Nephron (organoid): Measurements from ENCODE around the gene PPM1H.
A peak's percentile ranks its signal among the peaks of the same experiment; 100 is the strongest.

Experiments
- H3K27ac Mint-ChIP-seq, 3 experiments: 2 replicates each; pipeline ENCODE4 v1.8.0; 2020; ENCODE audit warnings: mixed read lengths in 3 of 3, mild to moderate bottlenecking in 2 of 3, moderate library complexity in 1 of 3
- H3K27me3 Mint-ChIP-seq: 2 replicates; pipeline ENCODE4 v1.8.0; 2021; ENCODE audit warnings: low read depth, mild to moderate bottlenecking, moderate library complexity, mixed read lengths
- H3K36me3 Mint-ChIP-seq: 2 replicates; pipeline ENCODE4 v1.8.0; 2020; ENCODE audit warnings: low read depth, mixed read lengths
- H3K4me1 Mint-ChIP-seq: 2 replicates; pipeline ENCODE4 v1.8.0; 2020; ENCODE audit warnings: mixed read lengths
- H3K4me3 Mint-ChIP-seq, 3 experiments: 2 replicates each; pipeline ENCODE4 v1.8.0; 2020; ENCODE audit warnings: mild to moderate bottlenecking in 3 of 3, mixed read lengths in 3 of 3, moderate library complexity in 2 of 3
- H3K9me3 Mint-ChIP-seq: 2 replicates; pipeline ENCODE4 v1.8.0; 2020; ENCODE audit warnings: mixed read lengths
- CTCF ChIP-seq, 3 experiments: fragments of 200-600 bp; sonication (generic); IDR thresholded peaks; one replicate each; pipeline ENCODE4 v1.5.0; 2021; ENCODE audit warnings: antibody characterized with exemption in 3 of 3; ENCODE audit not compliant: unreplicated experiment in 3 of 3

PPM1H gene

GRCh38 chr12:62629971-62630739 lies 304.8 kb downstream of the PPM1H start:
- H3K4me1 Mint-ChIP-seq: peaks cover 45% of the 10 kb centered on the region
- H3K4me3 Mint-ChIP-seq: no peak overlapping the region
- no peaks in the 10 kb centered on the region for H3K9me3 Mint-ChIP-seq
- H3K27me3 Mint-ChIP-seq: peaks cover 8% of the 10 kb centered on the region
- H3K36me3 Mint-ChIP-seq: no peaks in the 10 kb centered on the region
- TF ChIP-seq CTCF (IDR thresholded peaks at IDR 0.05; ENCODE audit: unreplicated experiment in 3 of 3): no peak
- peak overlapping the region in 2 of 3 experiments; percentile 14 to 17 for H3K27ac Mint-ChIP-seq

- no peaks in the 10 kb centered on the region for H3K36me3 Mint-ChIP-seq
- H3K4me1 Mint-ChIP-seq: peaks cover 46% of the 10 kb centered on the region
- no peaks in the 10 kb centered on the region for H3K9me3 Mint-ChIP-seq
- peak overlapping the region in 2 of 3 experiments; percentile 14 to 33 for H3K27ac Mint-ChIP-seq
- no peak for TF ChIP-seq CTCF (IDR thresholded peaks at IDR 0.05; ENCODE audit: unreplicated experiment in 3 of 3)
- no peak overlapping the region for H3K4me3 Mint-ChIP-seq
- H3K27me3 Mint-ChIP-seq: peaks cover 8% of the 10 kb centered on the region
Observed at GRCh38 chr12:62629413-62629812, 305.5 kb downstream of the PPM1H start.

- Mint-ChIP-seq H3K9me3 (no peaks in the 10 kb centered on the region), H3K27me3 (peaks cover 8% of the 10 kb centered on the region), H3K27ac (no peak overlapping the region), H3K4me1 (peaks cover 40% of the 10 kb centered on the region), H3K4me3 (no peak overlapping the region), H3K36me3 (no peaks in the 10 kb centered on the region)
- TF ChIP-seq CTCF (IDR thresholded peaks at IDR 0.05; ENCODE audit: unreplicated experiment in 3 of 3): no peak
Observed at GRCh38 chr12:62627181-62627580, 307.8 kb downstream of the PPM1H start.

- no peaks in the 10 kb centered on the region for H3K9me3 Mint-ChIP-seq
- H3K4me3 Mint-ChIP-seq: no peak overlapping the region
- no peaks in the 10 kb centered on the region for H3K36me3 Mint-ChIP-seq
- H3K4me1 Mint-ChIP-seq: peaks cover 29% of the 10 kb centered on the region
- H3K27ac Mint-ChIP-seq: peak overlapping the region; percentile 12 to 48 (median 40)
- no peak for TF ChIP-seq CTCF (IDR thresholded peaks at IDR 0.05; ENCODE audit: unreplicated experiment in 3 of 3)
- H3K27me3 Mint-ChIP-seq: peaks cover 5% of the 10 kb centered on the region
Observed at GRCh38 chr12:62625228-62625627, 309.7 kb downstream of the PPM1H start.

- peaks cover 12% of the 10 kb centered on the region for H3K4me1 Mint-ChIP-seq
- no peaks in the 10 kb centered on the region for H3K36me3 Mint-ChIP-seq
- no peak overlapping the region for H3K27ac Mint-ChIP-seq
- no peaks in the 10 kb centered on the region for H3K9me3 Mint-ChIP-seq
- no peak for TF ChIP-seq CTCF (IDR thresholded peaks at IDR 0.05; ENCODE audit: unreplicated experiment in 3 of 3)
- H3K27me3 Mint-ChIP-seq: no peaks in the 10 kb centered on the region
- H3K4me3 Mint-ChIP-seq: no peak overlapping the region
Observed at GRCh38 chr12:62622177-62622576, 312.8 kb downstream of the PPM1H start.

GRCh38 chr12:62621101-62621638 lies 313.8 kb downstream of the PPM1H start:
- Mint-ChIP-seq H3K9me3 (no peaks in the 10 kb centered on the region), H3K4me3 (no peak overlapping the region), H3K27ac (no peak overlapping the region), H3K4me1 (peaks cover 16% of the 10 kb centered on the region), H3K36me3 (peaks cover 9% of the 10 kb centered on the region), H3K27me3 (no peaks in the 10 kb centered on the region)
- TF ChIP-seq CTCF (IDR thresholded peaks at IDR 0.05; ENCODE audit: unreplicated experiment in 3 of 3): no peak
